ENCODE data around the gene HKDC1. TPM values are rescaled to one million over a fixed set of nuclear protein-coding genes. Genes with fewer than 3 reads are reported as not detected.

Gene HKDC1
- polyA plus RNA-seq, 1 experiment: 0.18 TPM

GRCh38 chr10:69230128-69230527 lies 10.0 kb downstream of the HKDC1 start:
- Histone ChIP-seq H3K36me3 (ENCODE audit: control insufficient read depth, insufficient read depth, low read length) (no peaks in the 10 kb centered on the region), H3K27me3 (ENCODE audit: control insufficient read depth, insufficient read depth, low read length) (no peaks in the 10 kb centered on the region), H3K4me3 (ENCODE audit: low read depth, low read length) (no peak overlapping the region)
- no peak for DNase-seq (ENCODE audit: low read depth)
- CTCF ChIA-PET: interaction anchor here (0.7 to 2.7 kb wide), 3 partner anchors 153 to 163 kb away, joined by 3 to 9 read pairs (median 3); no protein-coding TSS in a partner anchor
- POLR2A ChIA-PET: no interaction called here
- TF ChIP-seq CTCF (IDR thresholded peaks at IDR 0.05; ENCODE audit: insufficient read depth, low read depth, low read length): no peak

GRCh38 chr10:69232252-69232651 lies 12.1 kb downstream of the HKDC1 start:
- TF ChIP-seq CTCF (IDR thresholded peaks at IDR 0.05; ENCODE audit: insufficient read depth, low read depth, low read length): no peak
- H3K4me3 ChIP-seq (ENCODE audit: low read depth, low read length): no peak overlapping the region
- H3K36me3 ChIP-seq (ENCODE audit: control insufficient read depth, insufficient read depth, low read length): no peaks in the 10 kb centered on the region
- DNase-seq (ENCODE audit: low read depth): no peak
- CTCF ChIA-PET: interaction anchor here (0.6 to 4.0 kb wide), 6 partner anchors 19 to 484 kb away, joined by 3 to 17 read pairs (median 6); no protein-coding TSS in a partner anchor
- H3K27me3 ChIP-seq (ENCODE audit: control insufficient read depth, insufficient read depth, low read length): no peaks in the 10 kb centered on the region
- POLR2A ChIA-PET: no interaction called here

GRCh38 chr10:69232736-69233480 lies 12.8 kb downstream of the HKDC1 start:
- no peaks in the 10 kb centered on the region for H3K27me3 ChIP-seq (ENCODE audit: control insufficient read depth, insufficient read depth, low read length)
- no peak for DNase-seq (ENCODE audit: low read depth)
- H3K4me3 ChIP-seq (ENCODE audit: low read depth, low read length): no peak overlapping the region
- ChIA-PET POLR2A (no interaction called here), CTCF (interaction anchor here (0.6 to 4.0 kb wide), 7 partner anchors 18 to 484 kb away, joined by 3 to 17 read pairs (median 4); no protein-coding TSS in a partner anchor)
- TF ChIP-seq CTCF (IDR thresholded peaks at IDR 0.05; ENCODE audit: insufficient read depth, low read depth, low read length): no peak
- no peaks in the 10 kb centered on the region for H3K36me3 ChIP-seq (ENCODE audit: control insufficient read depth, insufficient read depth, low read length)

- CTCF ChIA-PET: interaction anchor here (0.7 to 10.0 kb wide), 5 partner anchors 62 to 159 kb away, joined by 3 to 110 read pairs (median 3); no protein-coding TSS in a partner anchor
- no peak for DNase-seq (ENCODE audit: low read depth)
- TF ChIP-seq CTCF (IDR thresholded peaks at IDR 0.05; ENCODE audit: insufficient read depth, low read depth, low read length): no peak
- POLR2A ChIA-PET: no interaction called here
- Histone ChIP-seq H3K36me3 (ENCODE audit: control insufficient read depth, insufficient read depth, low read length) (no peaks in the 10 kb centered on the region), H3K27me3 (ENCODE audit: control insufficient read depth, insufficient read depth, low read length) (no peaks in the 10 kb centered on the region), H3K4me3 (ENCODE audit: low read depth, low read length) (no peak overlapping the region)
These were observed 14.3 kb downstream of the HKDC1 start for GRCh38 chr10:69234447-69234846.

GRCh38 chr10:69237528-69238159 lies 17.5 kb downstream of the HKDC1 start:
- ChIA-PET CTCF (interaction anchor here (0.5 to 10.0 kb wide), 25 partner anchors 8 to 278 kb away, joined by 3 to 110 read pairs (median 3); partner anchors contain the start of gene HKDC1), POLR2A (no interaction called here)
- H3K36me3 ChIP-seq (ENCODE audit: control insufficient read depth, insufficient read depth, low read length): no peaks in the 10 kb centered on the region
- no peak overlapping the region for H3K4me3 ChIP-seq (ENCODE audit: low read depth, low read length)
- peak; percentile 94 for TF ChIP-seq CTCF (IDR thresholded peaks at IDR 0.05; ENCODE audit: insufficient read depth, low read depth, low read length)
- DNase-seq (ENCODE audit: low read depth): no peak
- H3K27me3 ChIP-seq (ENCODE audit: control insufficient read depth, insufficient read depth, low read length): no peaks in the 10 kb centered on the region
